HG03135 (cell line): ENCODE data around the gene PRLR.
A peak's percentile ranks its signal among the peaks of the same experiment; 100 is the strongest.
"Not testable (repeated sequence)": the region's sequence is repeated elsewhere in the genome, so short reads cannot be mapped to it uniquely, and the experiment has no call there.

Source experiments
- ATAC-seq: cut with Tn5 transposase; IDR thresholded peaks from one replicate; pipeline ENCODE4 v1.9.1; 2021; ENCODE audit warnings: mild to moderate bottlenecking, moderate library complexity; ENCODE audit not compliant: unreplicated experiment

The PRLR gene

DNA sequence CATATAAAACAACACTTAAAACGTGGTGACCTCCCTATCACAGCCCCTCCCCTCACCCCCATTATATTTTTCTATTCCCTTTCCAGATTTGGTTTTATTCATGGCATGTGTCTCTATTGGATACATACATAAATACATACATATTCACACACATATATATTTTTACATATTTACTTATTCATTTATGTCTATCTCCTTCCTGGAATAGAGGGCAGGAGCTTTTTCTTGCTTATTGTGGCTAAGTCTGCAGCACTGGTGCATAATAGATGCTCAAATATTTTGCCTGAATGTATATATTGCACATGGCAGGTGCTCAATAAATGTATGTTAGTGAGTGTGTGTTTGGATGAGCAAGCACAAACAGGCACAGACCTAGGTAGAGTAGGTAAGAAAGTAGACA, 185.0 kb downstream of the PRLR start:
- no peak for ATAC-seq

DNA sequence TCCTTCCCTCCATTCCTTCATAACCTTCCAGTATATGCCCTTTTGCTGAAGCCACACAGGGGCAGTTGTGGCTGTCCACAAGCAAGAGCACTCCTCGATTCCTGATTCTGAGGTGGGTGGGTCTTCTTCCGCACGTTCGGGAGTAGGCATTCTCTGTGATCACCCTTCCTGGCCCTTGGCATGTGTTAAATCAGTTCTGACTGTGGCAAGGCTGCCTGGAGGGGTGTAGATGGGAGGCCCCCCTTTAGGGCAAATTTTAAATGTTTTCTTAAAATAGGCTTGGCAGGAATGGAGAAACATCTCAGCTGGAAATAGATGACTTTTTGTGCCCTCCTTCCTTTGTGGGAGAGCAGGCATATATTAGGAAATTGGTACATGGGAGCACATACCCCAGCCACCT, 185.6 kb downstream of the PRLR start:
- ATAC-seq: no peak

GRCh38 chr5:35042781-35043180, 187.5 kb downstream of the PRLR start:
- no peak for ATAC-seq

- no peak for ATAC-seq
Observed at GRCh38 chr5:35041261-35041660, 189.0 kb downstream of the PRLR start.

- ATAC-seq: no peak
Observed at GRCh38 chr5:35038891-35039290, 191.4 kb downstream of the PRLR start.

DNA sequence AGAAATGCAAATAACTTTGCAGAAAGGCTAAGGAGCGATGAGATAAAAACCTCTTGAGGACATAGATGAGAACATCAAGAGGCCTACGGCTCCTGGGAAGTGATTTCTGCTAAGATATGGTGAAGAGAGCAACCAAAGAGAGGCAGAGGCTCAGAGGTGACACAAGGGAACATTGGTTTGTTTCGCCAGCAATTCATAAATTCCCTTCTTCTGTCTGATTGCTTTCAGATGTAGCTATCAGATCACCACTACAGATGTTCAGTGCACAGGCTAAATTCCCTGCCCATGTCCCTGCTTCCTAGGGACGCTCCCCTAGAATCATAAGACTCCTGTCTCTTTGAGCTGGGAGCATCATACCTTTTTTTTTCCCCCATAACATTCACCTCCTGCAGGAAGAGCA, 193.8 kb downstream of the PRLR start:
- ATAC-seq: no peak

- not testable (repeated sequence) for ATAC-seq
Observed at GRCh38 chr5:35035929-35036328, 194.4 kb downstream of the PRLR start.

- ATAC-seq: no peak
Observed at GRCh38 chr5:35035271-35035670, 195.0 kb downstream of the PRLR start.

GRCh38 chr5:35032356-35032755, 197.9 kb downstream of the PRLR start:
- ATAC-seq: no peak

- no peak for ATAC-seq
Observed at GRCh38 chr5:35031276-35031675, 199.0 kb downstream of the PRLR start.

- no peak for ATAC-seq
Observed at GRCh38 chr5:35030426-35031100, 199.7 kb downstream of the PRLR start.

DNA sequence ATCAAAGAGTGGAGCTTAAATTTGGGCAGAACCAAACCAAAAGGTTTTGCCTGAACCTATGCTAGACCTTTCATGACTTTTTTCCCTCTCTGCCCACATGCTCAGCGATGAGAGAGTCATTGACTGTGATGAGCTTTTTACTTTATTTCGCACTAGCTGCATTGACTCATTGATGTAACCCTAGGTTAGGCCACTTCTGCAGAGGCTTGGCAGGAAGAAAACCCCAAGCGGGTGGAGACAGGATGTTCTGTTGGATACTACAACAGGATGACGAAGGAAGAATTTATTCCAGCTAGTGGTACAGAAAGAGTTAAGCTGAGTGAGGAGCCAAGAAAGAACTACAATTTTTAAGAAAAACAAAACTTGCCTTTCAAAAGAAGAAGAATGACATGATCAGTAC, 201.0 kb downstream of the PRLR start:
- no peak for ATAC-seq

GRCh38 chr5:35026941-35027340, 203.3 kb downstream of the PRLR start:
- no peak for ATAC-seq

DNA sequence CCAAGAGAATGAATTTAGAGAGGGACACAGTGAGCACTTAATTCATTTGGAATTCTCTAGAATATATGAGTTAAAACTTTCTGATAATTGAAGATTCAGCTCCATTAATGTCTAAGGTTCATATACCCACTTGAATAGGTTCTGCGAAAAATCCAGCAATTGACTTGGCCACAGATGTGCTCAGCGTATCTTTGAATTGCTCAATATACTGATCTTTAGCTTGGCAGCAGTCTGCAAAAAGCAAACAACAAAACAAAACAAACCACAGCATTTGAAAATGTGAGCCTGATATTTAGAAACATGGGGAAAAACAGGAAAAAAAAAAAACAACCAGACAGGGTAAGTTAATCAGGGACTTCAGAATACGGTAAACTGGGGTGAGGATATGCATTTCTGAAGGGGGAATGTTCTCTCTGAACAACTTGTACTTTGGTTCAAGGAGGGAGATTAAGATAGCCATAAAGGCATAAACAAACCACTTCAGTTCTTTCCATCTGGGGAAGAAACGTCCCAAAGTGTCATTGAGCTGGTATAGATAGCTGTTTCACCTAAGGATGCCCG, 203.9 kb downstream of the PRLR start:
- no peak for ATAC-seq

GRCh38 chr5:35024911-35025510, 205.3 kb downstream of the PRLR start:
- ATAC-seq: no peak

- no peak for ATAC-seq
Observed at GRCh38 chr5:35023391-35024178, 206.7 kb downstream of the PRLR start.

DNA sequence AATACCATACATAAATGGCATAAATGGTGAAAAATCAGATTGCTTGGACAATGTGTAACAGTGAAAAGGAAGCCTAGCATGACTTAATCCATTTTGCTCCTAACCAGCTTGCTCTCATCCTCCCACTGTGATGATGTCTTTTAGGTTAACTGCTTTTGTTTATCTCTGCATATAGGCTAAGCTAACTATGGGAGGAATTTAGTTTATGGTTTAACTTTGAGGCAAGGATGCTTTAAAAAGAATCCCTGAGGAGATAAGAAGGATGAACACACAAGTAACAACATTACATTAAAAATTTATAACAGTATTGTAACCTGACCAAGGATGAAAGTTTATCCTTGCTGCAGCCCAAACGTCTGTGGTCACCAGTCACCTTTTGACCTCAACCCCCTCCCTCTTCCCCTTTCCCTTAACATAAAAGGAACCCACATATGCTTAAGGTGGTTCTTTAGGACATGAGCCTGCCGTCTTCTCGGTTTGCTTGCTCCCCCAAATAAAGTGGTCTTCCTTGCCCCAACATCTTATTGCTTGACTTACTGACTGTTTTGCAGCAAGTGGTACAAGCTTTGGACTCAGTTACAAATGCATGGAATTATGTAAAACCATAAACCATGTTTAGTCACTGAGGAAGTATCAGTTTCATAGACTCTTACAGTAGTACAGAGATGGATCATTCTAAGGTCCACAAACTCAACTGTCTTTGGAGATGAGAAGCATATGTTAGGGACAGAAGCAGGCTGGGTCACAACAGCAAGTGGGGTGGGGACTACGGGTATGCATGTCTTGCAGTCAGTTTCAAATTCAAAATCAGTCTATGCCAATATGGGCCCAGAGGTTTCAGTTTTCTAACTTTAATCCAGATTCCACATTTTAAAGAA, 213.9 kb downstream of the PRLR start:
- peak; percentile 96 for ATAC-seq

DNA sequence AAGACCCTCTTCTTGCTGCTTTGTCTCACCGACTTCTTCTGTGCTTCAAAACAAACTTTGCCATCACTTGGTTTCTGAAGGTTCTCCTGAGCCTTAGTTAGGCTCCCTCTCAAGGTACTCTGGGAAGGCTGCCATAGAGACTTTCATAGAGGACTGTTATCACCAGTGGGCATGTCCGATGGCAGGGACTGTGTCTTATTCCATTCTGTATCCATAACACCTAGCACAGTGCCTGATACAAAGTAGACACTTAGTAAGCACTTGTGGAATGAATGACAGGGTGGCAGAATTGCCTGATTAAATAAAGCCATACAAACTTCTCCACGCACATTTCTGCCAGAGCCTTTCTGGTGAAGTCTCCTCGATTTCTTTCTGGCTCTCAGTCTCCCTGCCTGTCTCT, 215.2 kb downstream of the PRLR start:
- no peak for ATAC-seq

- no peak for ATAC-seq
Observed at GRCh38 chr5:35012796-35013195, 217.5 kb downstream of the PRLR start.

- no peak for ATAC-seq
Observed at GRCh38 chr5:35012365-35012764, 217.9 kb downstream of the PRLR start.

DNA sequence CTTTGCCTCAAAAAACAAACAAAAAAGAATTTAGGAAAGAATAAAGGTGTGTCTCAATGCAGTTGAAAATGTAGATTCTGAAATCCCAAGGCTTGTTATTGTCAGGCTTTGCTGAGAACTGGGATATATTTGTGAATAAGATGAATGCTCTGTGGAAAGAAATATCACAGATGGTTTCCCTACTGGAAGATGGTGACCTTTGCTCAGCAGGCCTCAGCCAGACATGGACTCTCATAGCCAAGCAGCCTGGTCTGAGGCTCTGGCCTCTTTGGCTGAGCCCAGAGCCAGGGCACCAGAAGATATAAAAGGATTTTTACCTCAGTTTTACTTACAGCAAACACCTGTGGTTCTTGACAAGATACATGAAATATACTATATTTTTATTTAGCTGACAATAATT, 219.6 kb downstream of the PRLR start:
- no peak for ATAC-seq
